Measurements from ENCODE around the gene SPECC1.
A peak's percentile ranks its signal among the peaks of the same experiment; 100 is the strongest.
"Not testable (repeated sequence)": the region's sequence is repeated elsewhere in the genome, so short reads cannot be mapped to it uniquely, and the experiment has no call there.

Gene SPECC1

DNA sequence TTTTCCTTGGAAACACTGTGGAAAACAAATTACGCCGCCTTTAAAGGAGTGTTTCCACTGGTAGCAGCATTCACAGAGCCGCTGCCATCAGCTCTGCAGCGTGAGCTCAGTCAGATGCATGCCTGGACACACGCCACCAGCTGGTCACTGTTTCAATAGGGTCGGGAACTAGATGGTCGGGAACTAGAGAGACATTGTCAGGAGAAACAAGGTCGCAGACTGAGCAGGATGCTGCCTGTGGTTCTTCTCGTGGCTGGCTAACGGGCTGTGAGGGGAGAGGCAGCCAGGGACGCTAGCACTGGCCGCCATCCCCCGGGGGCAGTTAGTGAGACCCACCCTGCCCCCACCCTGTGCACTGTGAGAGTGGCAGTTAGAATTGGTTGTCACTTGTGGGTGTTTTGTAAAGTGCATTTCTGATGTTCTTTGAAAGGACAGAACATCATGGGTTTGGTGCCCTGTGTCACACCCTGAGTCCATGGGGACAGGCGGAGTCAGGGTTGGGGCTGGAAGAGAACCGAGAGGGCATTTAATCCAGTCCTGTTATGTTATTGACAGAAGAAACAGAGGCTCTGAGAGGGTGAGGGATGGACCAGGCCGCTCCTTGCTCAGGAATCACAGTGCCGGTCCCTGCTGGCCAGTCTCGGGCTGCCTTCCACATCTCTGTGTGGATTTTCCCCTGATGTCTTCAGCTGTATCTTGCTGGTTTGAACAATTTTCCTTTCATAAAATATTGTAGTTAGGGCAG is 86.3 kb downstream of the SPECC1 start:
- DNase-seq: peak; percentile 79

GRCh38 chr17:20096430-20096829 is 87.3 kb downstream of the SPECC1 start:
- no peak for DNase-seq

DNA sequence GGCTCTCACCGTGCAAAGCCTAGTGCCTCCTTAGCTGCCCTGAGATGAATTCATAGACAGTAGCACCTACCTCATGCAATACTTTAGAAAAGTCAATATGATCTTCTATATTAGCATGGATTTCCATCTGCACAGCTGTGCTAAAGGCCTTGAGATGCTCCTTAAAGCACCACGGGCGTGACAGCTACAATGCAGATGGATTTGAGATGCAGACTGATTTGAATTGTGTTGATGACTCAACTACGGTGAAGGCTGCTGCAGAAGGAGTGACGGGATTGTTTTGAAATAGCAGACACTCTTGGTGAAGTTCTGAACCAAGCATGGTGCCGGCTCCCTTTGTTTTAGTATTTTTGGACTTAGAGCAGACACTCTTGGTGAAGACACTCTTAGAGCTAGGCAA is 88.2 kb downstream of the SPECC1 start:
- no peak for DNase-seq

GRCh38 chr17:20098314-20098713 is 89.2 kb downstream of the SPECC1 start:
- peak; percentile 86 for DNase-seq

DNA sequence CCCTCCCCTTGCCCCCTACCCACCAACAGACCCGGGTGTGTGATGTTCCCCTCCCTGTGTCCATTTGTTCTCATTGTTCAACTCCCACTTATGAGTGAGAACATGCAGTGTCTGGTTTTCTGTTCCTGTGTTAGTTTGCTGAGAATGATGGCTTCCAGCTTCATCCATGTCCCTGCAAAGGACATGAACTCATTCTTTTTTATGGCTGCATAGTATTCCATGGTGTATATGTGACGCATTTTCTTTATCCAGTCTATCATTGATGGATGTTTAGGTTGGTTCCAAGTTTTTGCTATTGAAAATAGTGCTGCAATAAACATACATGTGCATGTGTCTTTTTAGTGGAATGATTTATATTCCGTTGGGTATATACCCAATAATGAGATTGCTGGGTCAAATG is 91.6 kb downstream of the SPECC1 start:
- DNase-seq: not testable (repeated sequence)

DNA sequence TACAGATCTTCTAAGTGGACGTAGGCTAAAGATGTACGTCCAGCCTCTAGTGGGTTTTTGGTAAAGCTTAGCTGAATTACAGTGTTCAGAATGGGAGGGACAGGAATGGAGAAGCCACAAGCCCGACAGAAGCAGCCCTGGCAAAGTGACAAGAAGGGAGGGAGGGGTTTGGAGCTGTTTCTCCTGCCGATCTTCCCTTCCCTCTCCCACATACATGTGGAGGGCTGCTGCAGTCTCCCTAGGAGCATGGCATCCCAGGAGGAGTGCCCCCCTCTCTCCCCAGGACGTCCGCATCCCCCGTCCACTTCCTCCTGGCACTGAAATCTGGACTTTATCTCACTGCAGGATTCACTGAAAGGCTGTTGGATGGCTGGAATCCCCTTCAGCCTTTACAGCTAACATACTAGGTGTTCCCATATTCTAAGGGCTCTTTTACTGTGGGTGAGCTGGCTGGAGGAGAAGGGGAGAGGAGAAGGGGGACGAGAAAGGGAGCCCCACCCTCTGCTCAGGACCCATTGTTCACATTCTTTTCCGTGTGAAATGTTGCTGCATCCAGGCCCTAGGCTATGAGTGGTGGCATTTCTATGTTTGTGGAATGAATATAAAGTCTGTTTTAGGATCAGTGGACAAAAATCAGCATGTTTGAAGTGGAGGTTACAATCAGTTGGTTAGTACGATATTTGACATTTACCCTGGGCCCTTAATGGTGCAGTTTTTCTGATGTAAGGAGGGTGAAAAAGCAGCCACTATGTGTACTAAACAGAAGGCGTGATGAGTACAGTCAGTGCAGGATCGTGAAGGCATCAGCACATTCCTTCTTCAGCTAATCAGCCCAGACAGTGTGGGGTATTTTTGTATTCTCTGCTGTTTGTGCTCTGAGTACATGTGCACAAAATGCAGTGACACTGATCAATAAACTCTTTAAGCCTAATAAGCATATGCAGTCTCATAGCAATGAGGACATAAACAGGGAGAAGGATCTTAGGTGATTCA is 94.6 kb downstream of the SPECC1 start:
- no peak for DNase-seq

- no peak for DNase-seq
These were observed 96.6 kb downstream of the SPECC1 start for GRCh38 chr17:20105539-20106280.

- DNase-seq: not testable (repeated sequence)
These were observed 97.3 kb downstream of the SPECC1 start for GRCh38 chr17:20106446-20106845.

DNA sequence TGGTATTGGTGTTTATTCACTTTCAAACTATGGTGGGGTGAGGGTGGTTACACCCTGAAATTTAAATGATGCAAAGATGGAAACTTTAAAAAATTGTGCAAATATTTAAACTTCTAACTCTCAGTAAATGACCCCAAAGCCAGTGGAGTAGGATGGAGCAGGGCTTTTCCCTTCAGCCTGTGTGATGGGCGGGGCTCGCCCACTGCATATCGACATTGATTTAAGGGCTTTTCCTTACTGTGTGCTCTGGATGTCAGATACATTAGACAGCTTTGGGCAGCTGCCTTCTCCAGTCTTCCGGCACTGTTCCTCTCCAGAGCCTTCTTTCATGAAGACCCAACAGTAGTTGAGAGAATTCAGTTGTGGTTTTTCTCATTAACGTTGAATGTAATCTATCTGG is 99.9 kb downstream of the SPECC1 start:
- no peak for DNase-seq

- no peak for DNase-seq
These were observed 102.4 kb downstream of the SPECC1 start for GRCh38 chr17:20111538-20111937.

- DNase-seq: no peak
These were observed 105.3 kb downstream of the SPECC1 start for GRCh38 chr17:20114466-20114865.

DNA sequence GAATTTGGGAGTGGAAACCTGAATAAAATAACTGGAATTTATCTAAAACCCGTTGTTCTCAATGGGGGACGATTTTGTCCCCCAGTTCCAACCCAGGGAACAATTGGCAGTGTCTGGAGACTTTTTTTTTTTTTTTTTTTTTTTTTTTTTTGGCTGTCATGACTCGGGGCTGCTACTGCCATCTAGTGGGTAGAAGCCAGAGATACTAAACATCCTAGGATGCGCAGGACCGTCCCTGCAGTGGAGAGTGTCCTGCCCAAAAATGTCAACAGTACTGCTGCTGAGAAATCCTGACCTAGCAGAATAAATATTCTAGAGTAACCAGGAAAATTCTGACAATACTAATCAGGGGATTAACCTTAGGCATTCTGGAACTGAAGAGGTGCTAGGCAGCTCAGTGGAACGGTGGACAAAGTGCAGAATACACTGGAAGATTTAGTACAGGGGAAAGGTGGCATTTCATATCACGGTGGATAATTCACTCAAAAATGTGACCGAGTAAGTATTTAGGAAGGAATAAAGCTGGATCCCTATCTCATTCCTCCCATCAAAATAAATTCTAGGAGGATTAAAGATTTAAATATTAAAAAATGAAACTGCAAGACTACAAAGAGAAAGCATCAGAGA is 107.6 kb downstream of the SPECC1 start:
- DNase-seq: peak; percentile 46

DNA sequence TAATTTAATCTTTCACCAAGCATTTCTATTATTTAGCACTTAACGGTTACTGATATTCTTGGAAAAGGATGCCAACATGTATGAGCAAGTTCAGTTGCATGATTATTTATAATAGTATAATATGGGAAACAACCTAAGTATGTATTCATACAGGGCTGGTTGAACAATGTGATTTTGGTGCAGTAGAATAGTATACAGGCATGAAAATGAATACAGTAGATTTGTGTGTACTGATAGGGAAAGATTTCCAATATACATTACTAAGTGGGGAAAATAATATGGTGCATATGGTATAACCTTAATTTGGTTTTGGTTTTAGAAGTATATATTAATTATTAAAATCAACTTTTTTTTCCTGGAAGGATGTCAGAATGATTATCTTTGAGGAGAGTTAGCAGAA is 109.1 kb downstream of the SPECC1 start:
- no peak for DNase-seq

DNA sequence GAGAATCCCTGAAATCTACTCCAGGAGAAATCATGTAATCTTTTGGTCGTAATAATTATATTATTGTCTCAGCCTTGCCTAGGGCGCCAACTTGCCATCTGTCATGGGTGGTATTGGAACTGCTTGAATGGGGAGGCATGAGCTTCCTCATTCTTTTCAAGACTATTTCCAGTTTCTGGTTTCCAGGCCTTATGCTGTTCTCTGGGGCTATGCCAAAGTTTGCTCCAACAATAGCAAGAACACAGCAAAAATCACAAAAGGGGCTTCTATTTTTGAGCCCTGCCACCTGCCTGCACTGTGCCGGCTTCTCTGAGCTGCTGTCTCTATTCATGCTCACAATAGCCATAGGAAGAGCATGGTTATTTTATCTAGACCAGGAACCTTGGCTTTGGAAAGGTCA is 111.7 kb downstream of the SPECC1 start:
- no peak for DNase-seq

- DNase-seq: peak; percentile 22
These were observed 112.4 kb downstream of the SPECC1 start for GRCh38 chr17:20121359-20122253.

GRCh38 chr17:20122254-20122879 is 113.2 kb downstream of the SPECC1 start:
- DNase-seq: no peak

DNA sequence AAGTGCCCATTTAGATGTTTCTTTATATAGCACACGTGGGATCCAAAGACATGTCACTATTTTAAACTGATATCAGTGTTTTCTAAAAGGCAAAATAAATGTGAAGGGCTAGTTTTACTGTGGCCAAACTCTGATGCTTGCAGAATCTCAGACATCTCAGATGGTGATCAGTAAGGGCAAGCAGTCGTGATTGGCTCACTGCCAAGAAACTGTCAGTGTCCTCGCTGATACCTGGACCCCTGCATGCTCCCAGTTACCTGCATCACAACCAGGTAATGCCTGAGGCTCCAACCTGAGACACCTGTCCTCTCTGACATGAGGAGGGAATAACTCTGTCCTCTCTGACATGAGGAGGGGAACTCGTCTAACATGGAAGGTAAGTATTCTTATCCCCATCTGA is 114.0 kb downstream of the SPECC1 start:
- no peak for DNase-seq

- DNase-seq: no peak
These were observed 116.6 kb downstream of the SPECC1 start for GRCh38 chr17:20125724-20126123.

GRCh38 chr17:20127360-20128035 is 118.3 kb downstream of the SPECC1 start:
- DNase-seq: no peak

- no peak for DNase-seq
These were observed 119.0 kb downstream of the SPECC1 start for GRCh38 chr17:20128036-20128667.
